HEK293 (cell line): ENCODE measurements around the gene OR51L1.

Experiments
- CTCF ChIA-PET: fragments of 350-600 bp; formaldehyde crosslinking; extraction: SDS; loops from one replicate; lab custom pipeline; 2021; ENCODE audit warnings: antibody characterized with exemption; lab: Yijun Ruan, JAX
- POLR2A ChIA-PET: fragments of 300-600 bp; formaldehyde crosslinking; extraction: SDS; loops from one replicate; lab custom pipeline; 2020; ENCODE audit warnings: antibody characterized with exemption, inconsistent platforms; lab: Yijun Ruan, JAX
- H3K27ac ChIP-seq: fragments of 200-500 bp; sonication (Bioruptor generic); 2 replicates; pipeline ENCODE4 v1.5.1; 2014; ENCODE audit warnings: low read depth, low read length, control low read depth, inconsistent platforms; ENCODE audit errors: extremely low read depth
- H3K36me3 ChIP-seq, 2 experiments: fragments of 200-500 bp in 1 of 2; sonication (Bioruptor generic) in 1 of 2; 1 replicate in 1 of 2; 2 replicates in 1 of 2; pipeline ENCODE4 v1.5.1; 2014 to 2017; ENCODE audit warnings: inconsistent platforms in 2 of 2, low read length in 2 of 2; ENCODE audit not compliant: control insufficient read depth in 2 of 2, insufficient read depth in 1 of 2
- H3K4me1 ChIP-seq: fragments of 200-500 bp; sonication (Bioruptor generic); 2 replicates; pipeline ENCODE4 v1.5.1; 2014; ENCODE audit warnings: mild to moderate bottlenecking, low read length, inconsistent platforms; ENCODE audit not compliant: control insufficient read depth, insufficient read depth
- H3K4me3 ChIP-seq: 2 replicates; pipeline ENCODE4 v1.5.1; 2011; ENCODE audit warnings: low read depth, mild to moderate bottlenecking, control low read depth, low read length, moderate library complexity
- H3K9me3 ChIP-seq: fragments of 200-500 bp; sonication (Bioruptor generic); 2 replicates; pipeline ENCODE4 v1.5.1; 2014; ENCODE audit warnings: low read depth, low read length, inconsistent platforms; ENCODE audit not compliant: control insufficient read depth, insufficient read depth
- MEIS1 ChIP-seq: sonication (generic); formaldehyde crosslinking; IDR thresholded peaks from 2 replicates; pipeline ENCODE4 v1.8.1; 2022; ENCODE audit warnings: missing genetic modification reagents, mild to moderate bottlenecking, borderline replicate concordance
- PRDM2 ChIP-seq: fragments of 450-650 bp; formaldehyde crosslinking; IDR thresholded peaks from 2 replicates; pipeline ENCODE4 v1.5.1; 2016; ENCODE audit warnings: missing biosample characterization, missing genetic modification characterization, borderline replicate concordance
- ZNF10 ChIP-seq: fragments of 450-650 bp; formaldehyde crosslinking; IDR thresholded peaks from 2 replicates; pipeline ENCODE4 v1.5.1; 2017; ENCODE audit warnings: missing biosample characterization, missing genetic modification characterization
- ZNF112 ChIP-seq: fragments of 450-650 bp; formaldehyde crosslinking; IDR thresholded peaks from 2 replicates; pipeline ENCODE4 v1.5.0; 2017; ENCODE audit warnings: missing biosample characterization, missing genetic modification characterization
- ZNF133 ChIP-seq: fragments of 450-650 bp; formaldehyde crosslinking; IDR thresholded peaks from 2 replicates; pipeline ENCODE4 v1.5.1; 2016; ENCODE audit warnings: missing biosample characterization, missing genetic modification characterization
- ZNF223 ChIP-seq: fragments of 450-650 bp; formaldehyde crosslinking; IDR thresholded peaks from 2 replicates; pipeline ENCODE4 v1.5.1; 2016; ENCODE audit warnings: missing biosample characterization, missing genetic modification characterization
- ZNF324 ChIP-seq: fragments of 450-650 bp; formaldehyde crosslinking; IDR thresholded peaks from 2 replicates; pipeline ENCODE4 v1.5.1; 2016; ENCODE audit warnings: missing biosample characterization, missing genetic modification characterization
- ZNF335 ChIP-seq: fragments of 450-650 bp; formaldehyde crosslinking; conservative IDR thresholded peaks from 2 replicates; pipeline ENCODE4 v1.5.1; 2016; ENCODE audit warnings: missing biosample characterization, missing genetic modification characterization
- ZNF530 ChIP-seq: fragments of 450-650 bp; formaldehyde crosslinking; IDR thresholded peaks from 2 replicates; pipeline ENCODE4 v1.5.1; 2016; ENCODE audit warnings: low read depth, missing biosample characterization, missing genetic modification characterization
- ZNF549 ChIP-seq: fragments of 450-650 bp; IDR thresholded peaks from 2 replicates; pipeline ENCODE4 v1.5.1; 2018; ENCODE audit warnings: missing biosample characterization, missing genetic modification characterization, mild to moderate bottlenecking, inconsistent platforms, moderate library complexity
- ZNF561 ChIP-seq: fragments of 450-650 bp; IDR thresholded peaks from 2 replicates; pipeline ENCODE4 v1.5.1; 2018; ENCODE audit warnings: missing biosample characterization, missing genetic modification characterization, borderline replicate concordance
- TF ChIP-seq, protein P1 (sequence below): fragments of 450-650 bp; formaldehyde crosslinking; IDR thresholded peaks from 2 replicates; pipeline ENCODE4 v1.5.1; 2016; ENCODE audit warnings: missing biosample characterization, missing genetic modification characterization
- TF ChIP-seq, protein P2 (sequence below): fragments of 450-650 bp; formaldehyde crosslinking; IDR thresholded peaks from 2 replicates; pipeline ENCODE4 v1.5.1; 2016; ENCODE audit warnings: missing biosample characterization, missing genetic modification characterization, low read depth
- TF ChIP-seq, protein P3 (sequence below): fragments of 450-650 bp; formaldehyde crosslinking; IDR thresholded peaks from 2 replicates; pipeline ENCODE4 v1.5.1; 2016; ENCODE audit warnings: missing biosample characterization, missing genetic modification characterization
- TF ChIP-seq, protein P4 (sequence below): fragments of 450-650 bp; formaldehyde crosslinking; IDR thresholded peaks from 2 replicates; pipeline ENCODE4 v1.5.1; 2016; ENCODE audit warnings: missing biosample characterization, missing genetic modification characterization

OR51L1 gene

GRCh38 chr11:5013012-5013411, 18.4 kb downstream of the OR51L1 start (continued):
- TF ChIP-seq, protein P1, sequence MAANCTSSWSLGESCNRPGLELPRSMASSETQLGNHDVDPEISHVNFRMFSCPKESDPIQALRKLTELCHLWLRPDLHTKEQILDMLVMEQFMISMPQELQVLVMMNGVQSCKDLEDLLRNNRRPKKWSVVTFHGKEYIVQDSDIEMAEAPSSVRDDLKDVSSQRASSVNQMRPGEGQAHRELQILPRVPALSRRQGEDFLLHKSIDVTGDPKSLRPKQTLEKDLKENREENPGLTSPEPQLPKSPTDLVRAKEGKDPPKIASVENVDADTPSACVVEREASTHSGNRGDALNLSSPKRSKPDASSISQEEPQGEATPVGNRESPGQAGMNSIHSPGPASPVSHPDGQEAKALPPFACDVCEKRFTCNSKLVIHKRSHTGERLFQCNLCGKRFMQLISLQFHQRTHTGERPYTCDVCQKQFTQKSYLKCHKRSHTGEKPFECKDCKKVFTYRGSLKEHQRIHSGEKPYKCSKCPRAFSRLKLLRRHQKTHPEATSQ (tag by site-specific recombination): no peak

DNA sequence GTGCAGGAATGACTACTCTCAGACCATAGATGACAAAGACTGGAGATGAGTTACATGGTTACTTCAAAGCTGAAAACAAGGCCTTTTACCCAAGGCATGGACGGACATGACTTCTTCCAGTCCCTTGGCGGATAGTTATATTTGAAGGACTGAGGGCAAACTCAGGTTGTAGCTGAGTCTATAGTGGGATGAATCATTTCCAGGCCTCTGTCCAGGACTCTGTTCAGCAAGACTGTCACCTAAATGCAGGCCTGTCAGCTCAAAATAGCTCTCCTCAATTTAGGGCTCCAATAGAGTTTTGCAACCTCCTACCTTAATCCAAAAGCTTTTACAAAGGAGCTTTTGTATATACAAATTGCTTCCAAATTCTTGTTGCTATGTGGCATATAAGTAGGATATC, 27.3 kb downstream of the OR51L1 start:
- Histone ChIP-seq H3K9me3 (no peaks in the 10 kb centered on the region), H3K27ac (no peak overlapping the region), H3K4me1 (no peaks in the 10 kb centered on the region), H3K36me3 (no peaks in the 10 kb centered on the region)
- TF ChIP-seq ZNF112 (tag by site-specific recombination): no peak
- TF ChIP-seq, protein P2, sequence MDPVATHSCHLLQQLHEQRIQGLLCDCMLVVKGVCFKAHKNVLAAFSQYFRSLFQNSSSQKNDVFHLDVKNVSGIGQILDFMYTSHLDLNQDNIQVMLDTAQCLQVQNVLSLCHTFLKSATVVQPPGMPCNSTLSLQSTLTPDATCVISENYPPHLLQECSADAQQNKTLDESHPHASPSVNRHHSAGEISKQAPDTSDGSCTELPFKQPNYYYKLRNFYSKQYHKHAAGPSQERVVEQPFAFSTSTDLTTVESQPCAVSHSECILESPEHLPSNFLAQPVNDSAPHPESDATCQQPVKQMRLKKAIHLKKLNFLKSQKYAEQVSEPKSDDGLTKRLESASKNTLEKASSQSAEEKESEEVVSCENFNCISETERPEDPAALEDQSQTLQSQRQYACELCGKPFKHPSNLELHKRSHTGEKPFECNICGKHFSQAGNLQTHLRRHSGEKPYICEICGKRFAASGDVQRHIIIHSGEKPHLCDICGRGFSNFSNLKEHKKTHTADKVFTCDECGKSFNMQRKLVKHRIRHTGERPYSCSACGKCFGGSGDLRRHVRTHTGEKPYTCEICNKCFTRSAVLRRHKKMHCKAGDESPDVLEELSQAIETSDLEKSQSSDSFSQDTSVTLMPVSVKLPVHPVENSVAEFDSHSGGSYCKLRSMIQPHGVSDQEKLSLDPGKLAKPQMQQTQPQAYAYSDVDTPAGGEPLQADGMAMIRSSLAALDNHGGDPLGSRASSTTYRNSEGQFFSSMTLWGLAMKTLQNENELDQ (tag by site-specific recombination): no peak
- no peak for TF ChIP-seq ZNF561 (tag by site-specific recombination)
- TF ChIP-seq ZNF223 (tag by site-specific recombination): no peak
- TF ChIP-seq ZNF335 (tag by site-specific recombination): no peak
- TF ChIP-seq, protein P3, sequence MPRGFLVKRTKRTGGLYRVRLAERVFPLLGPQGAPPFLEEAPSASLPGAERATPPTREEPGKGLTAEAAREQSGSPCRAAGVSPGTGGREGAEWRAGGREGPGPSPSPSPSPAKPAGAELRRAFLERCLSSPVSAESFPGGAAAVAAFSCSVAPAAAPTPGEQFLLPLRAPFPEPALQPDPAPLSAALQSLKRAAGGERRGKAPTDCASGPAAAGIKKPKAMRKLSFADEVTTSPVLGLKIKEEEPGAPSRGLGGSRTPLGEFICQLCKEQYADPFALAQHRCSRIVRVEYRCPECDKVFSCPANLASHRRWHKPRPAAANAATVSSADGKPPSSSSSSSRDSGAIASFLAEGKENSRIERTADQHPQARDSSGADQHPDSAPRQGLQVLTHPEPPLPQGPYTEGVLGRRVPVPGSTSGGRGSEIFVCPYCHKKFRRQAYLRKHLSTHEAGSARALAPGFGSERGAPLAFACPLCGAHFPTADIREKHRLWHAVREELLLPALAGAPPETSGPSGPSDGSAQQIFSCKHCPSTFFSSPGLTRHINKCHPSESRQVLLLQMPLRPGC (tag by site-specific recombination): no peak
- TF ChIP-seq ZNF549 (tag by site-specific recombination): no peak
- TF ChIP-seq, protein P4, sequence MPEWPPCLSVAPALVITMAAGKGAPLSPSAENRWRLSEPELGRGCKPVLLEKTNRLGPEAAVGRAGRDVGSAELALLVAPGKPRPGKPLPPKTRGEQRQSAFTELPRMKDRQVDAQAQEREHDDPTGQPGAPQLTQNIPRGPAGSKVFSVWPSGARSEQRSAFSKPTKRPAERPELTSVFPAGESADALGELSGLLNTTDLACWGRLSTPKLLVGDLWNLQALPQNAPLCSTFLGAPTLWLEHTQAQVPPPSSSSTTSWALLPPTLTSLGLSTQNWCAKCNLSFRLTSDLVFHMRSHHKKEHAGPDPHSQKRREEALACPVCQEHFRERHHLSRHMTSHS (tag by site-specific recombination): no peak
- TF ChIP-seq ZNF530: no peak
- no peak for TF ChIP-seq ZNF10 (tag by site-specific recombination)
- TF ChIP-seq ZNF324 (tag by site-specific recombination): no peak
- TF ChIP-seq MEIS1: no peak
- TF ChIP-seq PRDM2 (tag by site-specific recombination): no peak
- TF ChIP-seq ZNF133 (tag by site-specific recombination): no peak
- TF ChIP-seq, all 188 proteins: peak for 0
- POLR2A ChIA-PET: no interaction called here
- CTCF ChIA-PET: interaction anchor here (0.6 to 0.9 kb wide), 2 partner anchors 18 to 1273 kb away, joined by 4 read pairs; no protein-coding TSS in a partner anchor
- no peak overlapping the region for H3K4me3 ChIP-seq
